SIG-M5 treated with dmso at 0.1 percent for 504 hours (cell line): ENCODE measurements around the gene CD81.

Experiments used
- DNase-seq: peaks from one replicate; lab custom pipeline; 2025; ENCODE audit not compliant: unreplicated experiment; lab: John Stamatoyannopoulos, UW

The CD81 gene

GRCh38 chr11:2390091-2390724, 13.1 kb downstream of the CD81 start:
- DNase-seq, result no peak

GRCh38 chr11:2390725-2391151, 13.6 kb downstream of the CD81 start:
- DNase-seq, result no peak

GRCh38 chr11:2391181-2391975, 14.3 kb downstream of the CD81 start:
- DNase-seq, result no peak

- DNase-seq, result no peak
Measured at GRCh38 chr11:2392241-2392959, 15.3 kb downstream of the CD81 start.

GRCh38 chr11:2393111-2393868, 16.2 kb downstream of the CD81 start:
- DNase-seq, result no peak

GRCh38 chr11:2393941-2394817, 17.1 kb downstream of the CD81 start:
- no peak for DNase-seq

GRCh38 chr11:2394818-2395105, 17.7 kb downstream of the CD81 start:
- DNase-seq, result no peak

- DNase-seq, result no peak
Measured at GRCh38 chr11:2395211-2395730, 18.2 kb downstream of the CD81 start.

- DNase-seq, result no peak
Measured at GRCh38 chr11:2395856-2396255, 18.7 kb downstream of the CD81 start.

GRCh38 chr11:2396471-2396870, 19.4 kb downstream of the CD81 start:
- no peak for DNase-seq

- DNase-seq, result no peak
Measured at GRCh38 chr11:2397005-2397404, 19.9 kb downstream of the CD81 start.

GRCh38 chr11:2398664-2399355, 21.7 kb downstream of the CD81 start:
- no peak for DNase-seq

- DNase-seq, result no peak
Measured at GRCh38 chr11:2399488-2400068, 22.5 kb downstream of the CD81 start.

GRCh38 chr11:2400069-2400761, 23.1 kb downstream of the CD81 start, which contains the start of gene TSSC4:
TSSC4 (plus strand) TSS chr11:2400750; CDS start chr11:2402634, 1,884 bp downstream.
- DNase-seq, result peak; percentile 99

GRCh38 chr11:2400762-2401435, 23.8 kb downstream of the CD81 start:
- no peak for DNase-seq

GRCh38 chr11:2401436-2401984, 24.4 kb downstream of the CD81 start:
- no peak for DNase-seq

GRCh38 chr11:2402106-2402505, 25.0 kb downstream of the CD81 start:
- no peak for DNase-seq
